Aorta (tissue), 5 donors: Measurements from ENCODE around the gene BSDC1. TPM values are rescaled to one million over a fixed set of nuclear protein-coding genes. Genes with fewer than 3 reads are reported as not detected.

ENCODE experiments used
- ATAC-seq: fragments of 200-7000 bp; cut with Tn5 transposase; one replicate; pipeline ENCODE4 v1.9.1; 2022; ENCODE audit warnings: moderate library complexity; ENCODE audit not compliant: low FRiP score
- DNase-seq, 2 donors: peaks; one replicate each; pipeline ENCODE4 v3.0.0-alpha.2; 2020
- H3K27ac ChIP-seq, 2 donors: one replicate each; pipeline ENCODE4 v1.5.1; 2013; ENCODE audit warnings: low read length in 2 of 2, mild to moderate bottlenecking in 2 of 2, moderate library complexity in 2 of 2, control low read depth in 1 of 2, inconsistent platforms in 1 of 2, low read depth in 1 of 2
- H3K27me3 ChIP-seq, 2 donors: one replicate each; pipeline ENCODE4 v1.6.1; 2013; ENCODE audit warnings: control low read depth in 1 of 2, low read length in 1 of 2, mild to moderate bottlenecking in 1 of 2, moderate library complexity in 1 of 2; ENCODE audit not compliant: insufficient read depth in 2 of 2, control insufficient read depth in 1 of 2
- H3K36me3 ChIP-seq, 2 donors: one replicate each; pipeline ENCODE4 v1.6.1; 2013; ENCODE audit warnings: control low read depth in 1 of 2, low read length in 1 of 2, mild to moderate bottlenecking in 1 of 2; ENCODE audit not compliant: insufficient read depth in 2 of 2, control insufficient read depth in 1 of 2
- H3K4me1 ChIP-seq, 2 donors: one replicate each; pipeline ENCODE4 v1.6.1; 2013; ENCODE audit warnings: low read length in 2 of 2, control low read depth in 1 of 2, mild to moderate bottlenecking in 1 of 2, moderate library complexity in 1 of 2; ENCODE audit not compliant: insufficient read depth in 2 of 2, control insufficient read depth in 1 of 2
- H3K4me3 ChIP-seq, 2 donors: one replicate each; pipeline ENCODE4 v1.5.1; 2013; ENCODE audit warnings: low read length in 2 of 2, control low read depth in 1 of 2, mild to moderate bottlenecking in 1 of 2
- H3K9me3 ChIP-seq: one replicate; pipeline ENCODE4 v1.6.1; 2013; ENCODE audit warnings: mild to moderate bottlenecking, low read length; ENCODE audit not compliant: control insufficient read depth
- WGBS, 2 donors: extraction: QIAGEN DNeasy Blood & Tissue Kit; methylation state at CpG; one replicate each; pipeline ENCODE4 v1.1.7; 2013; 5-methylcytosine and 5-hydroxymethylcytosine counted together
- intact Hi-C, 2 donors: fragments of 100-400 bp; cut with DNase I; formaldehyde crosslinking; loops; one replicate each; pipeline versions ENCODE4 v1.14.2 to v1.15.0; 2022
- polyA plus RNA-seq, 2 donors: library from polyadenylated mRNA; stranded (reverse); fragments of 200-250 nt; gene quantifications; one replicate each; pipeline ENCODE4 v1.2.3, GENCODE V29; 2013
- total RNA-seq, 2 donors: library from RNA; stranded (reverse); fragmentation: NEBNext Ultra II Directional; extraction: Animal tissue kit (Norgen Biotek cat#: 25700); gene quantifications; one replicate each; pipeline ENCODE4 v1.2.1, GENCODE V29; 2021
- donor health status: healthy with polysubstance abuse.
- donor health status: Bipolar disorder and iron deficiency.
- donor health status: DM: no; HTN: no; CAD: no.
- donor health status: DM: no; HTN: no; CAD: no.
- donor health status: DM: yes; HTN: yes; CAD: no.

The BSDC1 gene
- total and polyA plus RNA-seq, 4 donors, result 26.4 to 62.8 (median 49.1) TPM

DNA sequence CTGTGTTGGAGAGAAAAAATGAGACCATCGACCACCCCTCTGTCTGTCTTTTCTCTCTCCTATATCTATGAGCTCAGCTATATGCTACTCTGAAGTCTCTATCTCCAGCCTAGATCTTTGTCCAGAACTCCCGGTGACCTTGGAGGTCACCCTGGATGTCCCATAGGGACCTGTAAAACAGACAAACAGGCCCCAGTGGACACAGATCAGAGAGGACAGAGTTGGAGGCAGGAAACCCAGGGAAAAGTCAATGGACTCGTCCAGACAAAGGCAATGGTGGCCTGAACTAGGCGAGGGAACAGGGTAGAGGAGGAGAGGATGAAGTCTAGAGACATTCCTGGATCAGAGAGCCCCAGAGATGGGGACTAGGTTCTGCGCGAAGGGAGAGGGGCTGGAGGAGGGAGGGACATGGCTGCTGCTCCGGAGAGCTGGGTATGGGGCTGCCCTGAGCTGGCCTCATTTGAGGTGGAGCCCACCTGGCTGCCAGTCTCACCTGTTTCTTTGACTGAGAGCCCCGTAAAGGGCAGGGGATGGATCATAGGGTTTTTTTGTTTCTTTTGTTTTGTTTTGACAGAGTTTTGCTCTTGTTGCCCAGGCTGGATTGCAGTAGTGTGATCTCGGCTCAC, 47.6 kb downstream of the BSDC1 start:
- DNase-seq, result peak in 1 of 2 donors; percentile 17
- no peaks in the 10 kb centered on the region for H3K27me3 ChIP-seq
- intact Hi-C loops, result no loop called here

DNA sequence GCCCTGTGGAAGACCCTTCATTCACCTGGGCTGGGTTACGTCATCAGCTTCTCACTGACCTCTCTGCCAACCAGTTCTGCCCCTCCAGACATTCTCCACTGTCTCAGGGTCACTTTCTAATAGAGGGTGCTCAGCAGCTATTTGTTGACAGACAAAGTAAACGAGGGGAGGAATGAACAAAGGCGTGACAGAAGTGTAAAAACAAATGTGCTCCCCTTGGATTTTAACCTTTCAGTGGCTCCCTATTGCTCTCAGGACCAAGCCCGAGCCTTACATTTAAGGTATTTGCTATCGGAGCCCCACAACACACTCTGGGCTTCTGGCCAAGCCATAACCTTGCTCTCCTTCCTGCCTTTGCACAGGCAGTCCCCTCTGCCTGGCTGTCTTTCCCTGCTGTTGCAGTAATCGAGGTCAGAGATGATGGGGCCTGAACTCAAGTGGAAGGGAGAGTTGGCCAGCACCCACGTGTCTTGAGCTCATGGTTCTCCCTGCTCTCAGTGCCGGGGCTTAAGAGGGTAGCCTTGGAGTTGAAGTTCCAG, 48.9 kb downstream of the BSDC1 start:
- DNase-seq (no peak), ATAC-seq (no peak)
- WGBS, 2 donors, result 59 to 60% methylated on average over 8 of the region's 8 CpGs
- H3K9me3 ChIP-seq, result no peaks in the 10 kb centered on the region
- H3K4me1 ChIP-seq, result no peaks in the 10 kb centered on the region
- intact Hi-C loops, result no loop called here
- no peaks in the 10 kb centered on the region for H3K27me3 ChIP-seq
- no peak overlapping the region for H3K27ac ChIP-seq
- H3K36me3 ChIP-seq, result no peaks in the 10 kb centered on the region
- no peak overlapping the region for H3K4me3 ChIP-seq

More for the DNA sequence above, 47.6 kb downstream of the BSDC1 start:
- Histone ChIP-seq H3K4me3 (no peak overlapping the region), H3K4me1 (no peaks in the 10 kb centered on the region), H3K27ac (no peak overlapping the region), H3K9me3 (no peaks in the 10 kb centered on the region), H3K36me3 (no peaks in the 10 kb centered on the region)
- no peak for ATAC-seq
- 81 to 85% methylated on average over 9 of the region's 9 CpGs for WGBS, 2 donors

DNA sequence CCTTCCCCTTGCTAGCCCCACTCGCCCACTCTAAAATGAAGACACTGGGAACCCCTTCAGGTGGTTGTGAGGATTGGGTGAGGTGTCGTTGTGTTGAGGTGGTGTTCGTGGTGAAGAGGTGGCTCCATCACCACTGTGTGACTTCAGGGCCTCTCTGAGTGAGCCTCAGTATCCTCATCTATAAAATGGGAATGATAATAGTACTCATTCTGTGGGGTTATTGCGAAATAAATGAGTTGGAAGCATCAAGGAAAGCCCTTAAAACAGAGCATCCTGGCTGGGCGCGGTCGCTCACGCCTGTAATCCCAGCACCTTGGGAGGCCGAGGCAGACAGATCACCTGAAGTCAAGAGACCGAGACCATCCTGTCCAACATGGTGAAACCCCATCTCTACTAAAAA, 51.5 kb downstream of the BSDC1 start:
- Histone ChIP-seq H3K4me3 (no peak overlapping the region), H3K27me3 (no peaks in the 10 kb centered on the region), H3K27ac (no peak overlapping the region), H3K36me3 (no peaks in the 10 kb centered on the region), H3K9me3 (no peaks in the 10 kb centered on the region), H3K4me1 (no peaks in the 10 kb centered on the region)
- ATAC-seq, result no peak
- WGBS, 2 donors, result 95 to 96% methylated on average over 10 of the region's 10 CpGs
- intact Hi-C loops, result no loop called here
- DNase-seq, result peak in 1 of 2 donors; percentile 27

DNA sequence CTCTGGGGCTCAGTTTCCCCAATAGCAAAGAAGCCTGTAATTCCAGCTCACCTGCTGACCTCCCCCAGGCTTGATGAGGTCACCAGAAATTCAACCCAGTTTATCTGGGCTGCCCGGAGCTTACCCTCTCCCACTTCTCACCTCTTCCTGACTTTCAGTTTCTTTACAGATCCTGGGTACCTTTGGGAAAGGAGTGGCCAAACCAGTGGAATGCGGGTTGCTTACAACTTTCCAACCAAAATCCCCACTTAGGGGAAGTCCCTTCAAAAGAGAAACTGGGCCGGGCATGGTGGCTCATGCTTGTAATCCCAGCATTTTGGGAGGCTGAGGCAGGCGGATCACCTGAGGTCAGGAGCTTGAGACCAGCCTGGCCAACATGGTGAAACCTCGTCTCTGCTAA, 52.3 kb downstream of the BSDC1 start:
- intact Hi-C loops, result no loop called here
- no peak overlapping the region for H3K4me3 ChIP-seq
- no peaks in the 10 kb centered on the region for H3K4me1 ChIP-seq
- no peak overlapping the region for H3K27ac ChIP-seq
- DNase-seq, result peak in 1 of 2 donors; percentile 22
- no peaks in the 10 kb centered on the region for H3K9me3 ChIP-seq
- H3K36me3 ChIP-seq, result no peaks in the 10 kb centered on the region
- H3K27me3 ChIP-seq, result no peaks in the 10 kb centered on the region
- WGBS, 2 donors, result 82 to 83% methylated on average over 4 to 5 of the region's 5 CpGs
- ATAC-seq, result no peak

GRCh38 chr1:32341186-32341757, 53.0 kb downstream of the BSDC1 start:
- peak in 1 of 2 donors; percentile 30 for DNase-seq
- Histone ChIP-seq H3K4me1 (no peaks in the 10 kb centered on the region), H3K27me3 (no peaks in the 10 kb centered on the region), H3K27ac (no peak overlapping the region), H3K9me3 (no peaks in the 10 kb centered on the region), H3K36me3 (no peaks in the 10 kb centered on the region), H3K4me3 (no peak overlapping the region)
- WGBS, 2 donors, result 91 to 93% methylated on average over 11 of the region's 11 CpGs
- intact Hi-C loops, result no loop called here
- no peak for ATAC-seq

DNA sequence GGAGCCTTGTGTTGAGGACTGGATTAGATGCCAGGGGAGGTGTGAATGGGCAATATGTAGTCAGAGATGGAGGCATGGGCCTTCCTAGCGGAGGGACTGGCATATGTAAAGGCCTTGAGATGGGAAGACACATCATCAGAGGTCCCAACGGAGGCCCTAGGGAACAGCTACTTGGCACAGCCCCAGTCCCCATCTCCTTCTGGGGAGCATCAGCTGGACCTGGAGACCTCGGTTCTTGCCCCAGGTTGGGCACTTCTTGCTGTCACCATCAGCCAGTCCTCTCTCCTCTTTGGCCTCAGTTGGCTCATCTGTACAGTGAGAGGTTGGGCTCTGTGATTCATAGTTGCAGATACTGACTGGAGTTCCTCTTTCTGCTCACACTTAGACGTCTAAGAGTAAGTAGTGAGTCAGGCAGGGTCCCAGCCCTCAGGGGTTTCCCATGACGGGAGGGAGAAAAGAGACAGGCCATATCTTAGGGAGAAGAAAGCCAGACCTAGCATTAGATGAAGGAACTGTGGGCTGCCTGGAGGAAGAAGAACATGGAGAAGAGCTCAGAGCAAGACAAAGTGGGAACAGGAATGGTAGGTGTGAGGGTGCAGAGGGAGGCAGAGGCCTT, 54.8 kb downstream of the BSDC1 start:
- ATAC-seq (no peak), DNase-seq (peak in 1 of 2 donors; percentile 32)
- Histone ChIP-seq H3K36me3 (no peaks in the 10 kb centered on the region), H3K4me1 (no peaks in the 10 kb centered on the region), H3K27ac (no peak overlapping the region), H3K27me3 (no peaks in the 10 kb centered on the region), H3K9me3 (no peaks in the 10 kb centered on the region), H3K4me3 (no peak overlapping the region)
- WGBS, 2 donors, result 73 to 77% methylated on average over 5 of the region's 5 CpGs
- intact Hi-C loops, result no loop called here

- H3K27ac ChIP-seq, result no peak overlapping the region
- 91 to 92% methylated on average over 14 of the region's 14 CpGs for WGBS, 2 donors
- no peaks in the 10 kb centered on the region for H3K36me3 ChIP-seq
- DNase-seq, result no peak
- H3K4me1 ChIP-seq, result no peaks in the 10 kb centered on the region
- ATAC-seq, result no peak
- no peak overlapping the region for H3K4me3 ChIP-seq
- H3K9me3 ChIP-seq, result no peaks in the 10 kb centered on the region
- no peaks in the 10 kb centered on the region for H3K27me3 ChIP-seq
- intact Hi-C loops, result no loop called here
These were observed 55.5 kb downstream of the BSDC1 start for GRCh38 chr1:32338637-32339145.

DNA sequence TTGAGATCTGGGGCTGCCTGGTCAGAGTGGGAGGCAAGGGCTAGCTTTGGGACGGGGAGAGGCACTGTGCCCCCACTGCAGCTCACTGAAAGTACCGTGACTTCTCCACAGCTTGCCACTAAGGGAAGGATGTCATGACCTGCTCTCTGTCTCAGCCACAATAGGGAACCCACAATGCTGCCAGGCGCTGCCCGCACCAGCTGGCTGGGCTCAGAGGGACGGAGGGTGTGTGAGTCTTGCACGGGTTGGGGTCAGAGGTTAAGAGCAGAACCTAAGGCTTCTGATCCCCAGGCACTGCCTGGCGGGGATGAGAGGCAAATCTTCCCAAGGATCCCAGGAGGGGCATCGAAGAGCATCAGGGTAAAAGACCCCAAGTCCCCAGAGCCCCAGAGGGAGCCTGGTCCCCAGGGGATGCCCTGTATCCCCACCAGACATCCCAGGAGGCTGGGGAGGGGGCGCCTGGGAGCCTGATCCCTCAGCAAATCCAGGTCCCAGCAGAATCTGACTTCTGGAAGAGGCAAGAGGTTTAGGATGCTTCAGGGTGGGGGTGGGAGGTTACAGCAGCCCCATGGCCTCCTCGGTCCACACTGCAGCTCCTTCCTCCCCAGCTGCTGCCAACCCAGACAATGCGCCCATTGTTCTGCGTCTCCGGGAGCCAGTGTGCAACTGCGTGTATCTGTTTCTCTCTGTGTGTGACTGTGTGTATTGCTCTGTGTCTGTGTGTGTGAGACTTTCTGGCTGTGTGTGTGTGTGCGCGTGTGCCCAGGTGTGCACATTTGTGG, 56.2 kb downstream of the BSDC1 start:
- Histone ChIP-seq H3K27ac (no peak overlapping the region), H3K9me3 (no peaks in the 10 kb centered on the region), H3K4me3 (no peak overlapping the region), H3K27me3 (no peaks in the 10 kb centered on the region), H3K4me1 (no peaks in the 10 kb centered on the region), H3K36me3 (no peaks in the 10 kb centered on the region)
- DNase-seq (peak in 1 of 2 donors; percentile 67), ATAC-seq (no peak)
- intact Hi-C loops, result no loop called here
- WGBS, 2 donors, result 77 to 83% methylated on average over 16 of the region's 16 CpGs
